HG02763 (cell line): ENCODE data around the gene ELANE.
"Not testable (repeated sequence)": the region's sequence is repeated elsewhere in the genome, so short reads cannot be mapped to it uniquely, and the experiment has no call there.

Source experiments
- ATAC-seq: cut with Tn5 transposase; IDR thresholded peaks from one replicate; pipeline ENCODE4 v1.9.1; 2021; ENCODE audit warnings: mild to moderate bottlenecking, moderate library complexity; ENCODE audit not compliant: unreplicated experiment

ELANE gene

GRCh38 chr19:876780-877314 lies 24.7 kb downstream of the ELANE start:
- ATAC-seq = no peak

GRCh38 chr19:877992-878660 lies 26.0 kb downstream of the ELANE start:
- ATAC-seq = not testable (repeated sequence)

- ATAC-seq = not testable (repeated sequence)
Observed at GRCh38 chr19:878751-879561, 26.9 kb downstream of the ELANE start.

- no peak for ATAC-seq
Observed at GRCh38 chr19:879711-880438, 27.8 kb downstream of the ELANE start.

- ATAC-seq = no peak
Observed at GRCh38 chr19:881385-882071, 29.4 kb downstream of the ELANE start.

- no peak for ATAC-seq
Observed at GRCh38 chr19:882871-883497, 30.9 kb downstream of the ELANE start.

GRCh38 chr19:883661-884211 lies 31.6 kb downstream of the ELANE start:
- no peak for ATAC-seq

- ATAC-seq = no peak
Observed at GRCh38 chr19:884420-885211, 32.5 kb downstream of the ELANE start.

GRCh38 chr19:885536-886224 lies 33.6 kb downstream of the ELANE start:
- ATAC-seq = no peak

GRCh38 chr19:887072-887471 lies 35.0 kb downstream of the ELANE start:
- ATAC-seq = no peak

- no peak for ATAC-seq
Observed at GRCh38 chr19:887599-887998, 35.5 kb downstream of the ELANE start.

GRCh38 chr19:888581-889385 lies 36.7 kb downstream of the ELANE start:
- no peak for ATAC-seq

GRCh38 chr19:889662-890295 lies 37.7 kb downstream of the ELANE start:
- ATAC-seq = no peak

GRCh38 chr19:890831-891230 lies 38.7 kb downstream of the ELANE start:
- no peak for ATAC-seq

- ATAC-seq = not testable (repeated sequence)
Observed at GRCh38 chr19:891421-892200, 39.5 kb downstream of the ELANE start.

- no peak for ATAC-seq
Observed at GRCh38 chr19:892243-892893, 40.3 kb downstream of the ELANE start.
